HepG2 (cell line): ENCODE results near the gene MIEF2. TPM values are rescaled to one million over a fixed set of nuclear protein-coding genes. Genes with fewer than 3 reads are reported as not detected.
A peak's percentile ranks its signal among the peaks of the same experiment; 100 is the strongest.

Source experiments
- ATAC-seq: fragments of 200-7000 bp; cut with Tn5 transposase; 3 replicates; pipeline ENCODE4 v1.9.1; 2020; ENCODE audit warnings: mild to moderate bottlenecking, moderate library complexity
- BruUV-seq: library from RNA; stranded (reverse); fragments of 400-500 nt; replicated peaks from 2 replicates; lab custom pipeline; 2021; lab: Mats Ljungman, UMichigan
- CTCF ChIA-PET: fragments of 300-600 bp; formaldehyde crosslinking; extraction: SDS; loops from one replicate; lab custom pipeline; 2021; ENCODE audit warnings: low total read pairs, inconsistent platforms, low intra/inter-chr PET ratio; lab: Yijun Ruan, JAX
- POLR2A ChIA-PET: fragments of 350-600 bp; sonication (Branson Sonifier 250); formaldehyde crosslinking; loops from one replicate; lab custom pipeline; 2020; ENCODE audit warnings: antibody characterized with exemption, inconsistent platforms; lab: Yijun Ruan, JAX
- DNase-seq: peaks from one replicate; pipeline ENCODE4 v3.0.0-alpha.2; 2015; ENCODE audit warnings: low spot score
- FAIRE-seq: peaks from 3 replicates; lab custom pipeline; 2011; peaks lifted over from hg19 to GRCh38; lab: Jason Lieb, UNC
- H2AFZ ChIP-seq: one replicate; pipeline ENCODE4 v1.6.1; 2011; ENCODE audit warnings: low read length, inconsistent platforms
- H3K27ac ChIP-seq: fragments of 300-600 bp; 3 replicates; pipeline ENCODE4 v1.8.0; 2011; ENCODE audit warnings: mixed run types, mild to moderate bottlenecking, mixed read lengths, low read length, inconsistent platforms; ENCODE audit not compliant: insufficient read depth; ENCODE audit errors: extremely low read length
- H3K27me3 ChIP-seq, 2 experiments: fragments of 200-600 bp in 1 of 2; 2 replicates in 1 of 2; 3 replicates in 1 of 2; pipeline versions ENCODE4 v1.6.0 to v1.8.0; 2011; ENCODE audit warnings: low read length in 2 of 2, mild to moderate bottlenecking in 2 of 2, moderate library complexity in 2 of 2, inconsistent platforms in 1 of 2; ENCODE audit not compliant: insufficient read depth in 2 of 2, control insufficient read depth in 1 of 2
- H3K36me3 ChIP-seq, 2 experiments: fragments of 200-600 bp in 1 of 2; replicated peaks in 1 of 2; 2 replicates in 1 of 2; 3 replicates in 1 of 2; pipeline versions ENCODE4 v1.5.1 to v1.8.0; 2011; ENCODE audit warnings: low read length in 2 of 2, inconsistent platforms in 1 of 2; ENCODE audit not compliant: insufficient read depth in 2 of 2, control insufficient read depth in 1 of 2
- H3K4me1 ChIP-seq: 2 replicates; pipeline ENCODE4 v1.5.1; 2012; ENCODE audit warnings: low read length, inconsistent platforms; ENCODE audit not compliant: insufficient read depth
- H3K4me2 ChIP-seq: 2 replicates; pipeline ENCODE4 v1.6.0; 2011; ENCODE audit warnings: low read depth, low read length, inconsistent platforms
- H3K4me3 ChIP-seq, 3 experiments: fragments of 200-600 bp in 1 of 3; sonication (generic), shearing (Covaris generic) in 1 of 3; replicated peaks in 1 of 3; 2 replicates each; pipeline ENCODE4 v1.5.1; 2011 to 2016; ENCODE audit warnings: low read length in 3 of 3, inconsistent platforms in 2 of 3, low read depth in 2 of 3, mild to moderate bottlenecking in 2 of 3, control low read depth in 1 of 3, mixed read lengths in 1 of 3; ENCODE audit not compliant: insufficient read depth in 1 of 3
- H3K79me2 ChIP-seq: one replicate; pipeline ENCODE4 v1.6.1; 2011; ENCODE audit warnings: low read length, inconsistent platforms; ENCODE audit not compliant: insufficient read depth
- H3K9ac ChIP-seq: 2 replicates; pipeline ENCODE4 v1.6.0; 2011; ENCODE audit warnings: mild to moderate bottlenecking, low read depth, low read length, inconsistent platforms; ENCODE audit not compliant: insufficient read depth
- H3K9me3 ChIP-seq: 2 replicates; pipeline ENCODE4 v1.5.1; 2012; ENCODE audit warnings: mild to moderate bottlenecking, low read length
- H4K20me1 ChIP-seq: 2 replicates; pipeline ENCODE4 v1.6.0; 2011; ENCODE audit warnings: inconsistent platforms, mild to moderate bottlenecking, low read length, moderate library complexity; ENCODE audit not compliant: insufficient read depth
- DZIP1 ChIP-seq: sonication (generic); formaldehyde crosslinking; IDR thresholded peaks from 2 replicates; pipeline ENCODE4 v1.5.0; 2020; ENCODE audit warnings: mild to moderate bottlenecking, missing genetic modification reagents
- FOXP4 ChIP-seq: sonication (generic); formaldehyde crosslinking; IDR thresholded peaks from 2 replicates; pipeline ENCODE4 v1.4.0; 2020; ENCODE audit warnings: missing genetic modification reagents
- HNF4G ChIP-seq, 2 experiments: sonication (generic) in 1 of 2; formaldehyde crosslinking in 1 of 2; IDR thresholded peaks; 2 replicates each; pipeline versions ENCODE4 v1.4.0 to v1.6.1; 2011 to 2020; ENCODE audit warnings: borderline replicate concordance in 2 of 2, low read depth in 2 of 2, mild to moderate bottlenecking in 2 of 2, low read length in 1 of 2, missing genetic modification reagents in 1 of 2, moderate library complexity in 1 of 2
- PATZ1 ChIP-seq: sonication (generic); formaldehyde crosslinking; IDR thresholded peaks from 2 replicates; pipeline ENCODE4 v1.4.0; 2020; ENCODE audit warnings: missing genetic modification reagents
- POLR2A ChIP-seq, 2 experiments: IDR thresholded peaks; 2 replicates each; pipeline ENCODE4 v1.6.1; 2011; ENCODE audit warnings: low read depth in 2 of 2, low read length in 2 of 2, mild to moderate bottlenecking in 1 of 2, moderate library complexity in 1 of 2; ENCODE audit not compliant: insufficient read depth in 1 of 2
- RNF2 ChIP-seq: fragments of 450-650 bp; conservative IDR thresholded peaks from 2 replicates; pipeline ENCODE4 v1.6.1; 2016; ENCODE audit warnings: low read depth
- SP1 ChIP-seq, 2 experiments: fragments of 450-650 bp in 1 of 2; sonication (generic) in 1 of 2; formaldehyde crosslinking in 1 of 2; IDR thresholded peaks; 2 replicates each; pipeline versions ENCODE4 v1.4.0 to v1.6.1; 2016 to 2020; ENCODE audit warnings: missing genetic modification reagents in 1 of 2
- ZBTB39 ChIP-seq: sonication (generic); formaldehyde crosslinking; IDR thresholded peaks from 2 replicates; pipeline ENCODE4 v1.5.0; 2020; ENCODE audit warnings: missing genetic modification reagents
- ZNF616 ChIP-seq: sonication (generic); formaldehyde crosslinking; IDR thresholded peaks from 2 replicates; pipeline ENCODE4 v1.5.0; 2020; ENCODE audit warnings: low read depth, mild to moderate bottlenecking, missing genetic modification reagents
- ZNF766 ChIP-seq: sonication (generic); formaldehyde crosslinking; IDR thresholded peaks from 2 replicates; pipeline ENCODE4 v1.5.0; 2020; ENCODE audit warnings: missing genetic modification reagents, borderline replicate concordance
- ZNF780A ChIP-seq: sonication (generic); formaldehyde crosslinking; IDR thresholded peaks from 2 replicates; pipeline ENCODE4 v1.8.0; 2022; ENCODE audit warnings: mild to moderate bottlenecking, missing genetic modification reagents, moderate library complexity
- WGBS: methylation state at CpG from one replicate; pipeline ENCODE4 v1.1.6; 2017; ENCODE audit warnings: low lambda C conversion rate; 5-methylcytosine and 5-hydroxymethylcytosine counted together
- in situ Hi-C: cut with HindIII; loops from 2 replicates; pipeline ENCODE4 v1.10.0; 2017; ENCODE audit warnings: low pct_unique_long_range_greater_than_20kb; ENCODE audit not compliant: extremely low pct_ligation_motif_present
- intact Hi-C: fragments of 100-400 bp; cut with micrococcal nuclease; formaldehyde crosslinking; loops from one replicate; pipeline ENCODE4 v1.10.0; 2022; ENCODE audit not compliant: unreplicated experiment
- polyA plus RNA-seq, 8 experiments: library from polyadenylated mRNA; depleted of rRNA in 3 of 8; stranded (reverse) in 7 of 8; unstranded in 1 of 8; fragments of >200 nt; fragmentation: Illumina TruSeq in 4 of 8; extraction: Trizol in 4 of 8; gene quantifications; 2 replicates each; pipeline versions ENCODE4 v1.2.1 to v1.2.3, GENCODE V29; 2011 to 2016; ENCODE audit warnings: low read depth in 4 of 8, missing spikeins in 1 of 8, mixed read lengths in 1 of 8; ENCODE audit not compliant: insufficient read depth in 1 of 8
- total RNA-seq, 5 experiments: library from RNA; depleted of rRNA; stranded (reverse); fragments of >200 nt; fragmentation: Illumina TruSeq; extraction: Trizol; gene quantifications; 2 replicates each; pipeline ENCODE4 v1.2.3, GENCODE V29; 2016; ENCODE audit warnings: low read depth in 1 of 5

The MIEF2 gene
- total and polyA plus RNA-seq, 2 of the 13 experiments (the other 11 are each of a cell fraction or from before 2014, with no cell fraction given) = 6.0 to 8.0 TPM

GRCh38 chr17:18225642-18226283 lies 34.7 kb upstream of the MIEF2 start (continued):
- TF ChIP-seq FOXP4 (CRISPR knock-in tag) (no peak), POLR2A (IDR thresholded peaks at IDR 0.05; ENCODE audit: insufficient read depth in 1 of 2, low read depth in 2 of 2, low read length in 2 of 2) (peak in 1 of 2 experiments; percentile 48; a peak in 1 of 4 replicates), RNF2 (no peak), ZNF780A (no peak)

- H3K4me2 ChIP-seq = peak overlapping the region; percentile 97
- no peak overlapping the region for H3K27ac ChIP-seq
- peaks cover 21% of the 10 kb centered on the region for H3K79me2 ChIP-seq
- no peaks in the 10 kb centered on the region for H3K9me3 ChIP-seq
- FAIRE-seq (no peak), ATAC-seq (no peak), DNase-seq (no peak)
- peak overlapping the region; percentile 85 to 96 (median 89) for H3K4me3 ChIP-seq
- ChIA-PET POLR2A (interaction anchor here (3.2 kb wide), 1 partner anchor 43 kb away, joined by 29 read pairs; the partner anchor contains the start of gene ALKBH5), CTCF (no interaction called here)
- no peaks in the 10 kb centered on the region for H3K36me3 ChIP-seq
- intact Hi-C loops = no loop called here
- in situ Hi-C loops = no loop called here
- H2AFZ ChIP-seq = no peak overlapping the region
- 23% methylated on average over 15 of the region's 16 CpGs for WGBS
- peak overlapping the region; percentile 79; the same call in 1 of the 2 replicates for H3K9ac ChIP-seq
- H4K20me1 ChIP-seq = peaks cover 4% of the 10 kb centered on the region; the same call in 1 of the 2 replicates
- H3K4me1 ChIP-seq = peaks cover 54% of the 10 kb centered on the region
- BruUV-seq = TSS peak; percentile 57
- H3K27me3 ChIP-seq = no peaks in the 10 kb centered on the region; a peak in 1 of 5 replicates
- TF ChIP-seq SP1 (IDR thresholded peaks at IDR 0.05) (no peak), SP1 (CRISPR knock-in tag; IDR thresholded peaks at IDR 0.05) (no peak), ZBTB39 (CRISPR knock-in tag) (no peak), HNF4G (IDR thresholded peaks at IDR 0.05; ENCODE audit: borderline replicate concordance, low read depth, low read length) (no peak), HNF4G (CRISPR knock-in tag; IDR thresholded peaks at IDR 0.05; ENCODE audit: borderline replicate concordance, low read depth) (0 out of 2 replicates have a peak, but pooled peaks have one; percentile 27), ZNF766 (no peak), PATZ1 (CRISPR knock-in tag) (peak; percentile 41; the same call in 1 of the 2 replicates), DZIP1 (CRISPR knock-in tag) (no peak), ZNF616 (CRISPR knock-in tag) (no peak)
These were observed 34.0 kb upstream of the MIEF2 start for GRCh38 chr17:18226284-18226945.
